WTC11 (cell line): ENCODE measurements around the gene CLSTN2. TPM values are rescaled to one million over a fixed set of nuclear protein-coding genes. Genes with fewer than 3 reads are reported as not detected.

Experiments used
- ATAC-seq: fragments of 200-7000 bp; cut with Tn5 transposase; 2 replicates; pipeline ENCODE4 v1.10.0; 2021; ENCODE audit warnings: mild to moderate bottlenecking, moderate library complexity
- CTCF ChIA-PET: fragments of 300-600 bp; sonication (Branson Sonifier 250); formaldehyde crosslinking; loops from one replicate; lab custom pipeline; 2021; ENCODE audit warnings: antibody characterized with exemption; lab: Charles Lee
- POLR2A ChIA-PET: fragments of 350-600 bp; sonication (Branson Sonifier 250); formaldehyde crosslinking; loops from one replicate; lab custom pipeline; 2021; ENCODE audit warnings: antibody characterized with exemption; lab: Charles Lee
- DNase-seq: peaks from one replicate; pipeline ENCODE4 v3.0.0; 2021; ENCODE audit warnings: low spot score
- H3K27ac Mint-ChIP-seq: 2 replicates; pipeline ENCODE4 v1.8.0; 2021; ENCODE audit warnings: mixed read lengths
- H3K27me3 Mint-ChIP-seq: 2 replicates; pipeline ENCODE4 v1.8.0; 2021; ENCODE audit warnings: low read depth, mild to moderate bottlenecking, moderate library complexity, mixed read lengths
- H3K36me3 Mint-ChIP-seq: 2 replicates; pipeline ENCODE4 v1.8.0; 2021; ENCODE audit warnings: mixed read lengths
- H3K4me1 Mint-ChIP-seq: 2 replicates; pipeline ENCODE4 v1.8.0; 2022; ENCODE audit warnings: mixed read lengths
- H3K4me3 Mint-ChIP-seq: 2 replicates; pipeline ENCODE4 v1.8.0; 2021; ENCODE audit warnings: mild to moderate bottlenecking, moderate library complexity, mixed read lengths
- H3K9me3 Mint-ChIP-seq: 2 replicates; pipeline ENCODE4 v1.8.0; 2021; ENCODE audit warnings: mixed read lengths
- ARID4B ChIP-seq: sonication (generic); formaldehyde crosslinking; IDR thresholded peaks from 2 replicates; pipeline ENCODE4 v1.8.0; 2023; ENCODE audit warnings: missing genetic modification reagents, mild to moderate bottlenecking, borderline replicate concordance
- CTCF ChIP-seq: fragments of 200-600 bp; IDR thresholded peaks from 2 replicates; pipeline ENCODE4 v1.8.0; 2022; ENCODE audit warnings: antibody characterized with exemption
- ELF4 ChIP-seq: sonication (generic); formaldehyde crosslinking; IDR thresholded peaks from 2 replicates; pipeline ENCODE4 v1.8.1; 2022; ENCODE audit warnings: low read depth, mild to moderate bottlenecking, moderate library complexity, missing genetic modification reagents
- FOXP1 ChIP-seq: sonication (generic); formaldehyde crosslinking; IDR thresholded peaks from 2 replicates; pipeline ENCODE4 v1.8.0; 2022; ENCODE audit warnings: missing genetic modification reagents, mild to moderate bottlenecking, moderate library complexity, borderline replicate concordance
- JAZF1 ChIP-seq: fragments of 250-450 bp; sonication (Bioruptor Pico); IDR thresholded peaks from 2 replicates; pipeline ENCODE4 v1.9.0; 2021; ENCODE audit warnings: moderate library complexity, mild to moderate bottlenecking, inconsistent platforms
- JUN ChIP-seq: sonication (generic); formaldehyde crosslinking; IDR thresholded peaks from 2 replicates; pipeline ENCODE4 v1.8.0; 2023; ENCODE audit warnings: mild to moderate bottlenecking, missing genetic modification reagents
- KAT7 ChIP-seq: sonication (generic); formaldehyde crosslinking; IDR thresholded peaks from 2 replicates; pipeline ENCODE4 v1.8.1; 2023; ENCODE audit warnings: missing genetic modification reagents, mild to moderate bottlenecking, borderline replicate concordance
- NR1H2 ChIP-seq: sonication (generic); formaldehyde crosslinking; IDR thresholded peaks from 2 replicates; pipeline ENCODE4 v1.9.0; 2021; ENCODE audit warnings: mild to moderate bottlenecking, moderate library complexity, missing genetic modification reagents
- NR2C2 ChIP-seq: sonication (generic); formaldehyde crosslinking; IDR thresholded peaks from 2 replicates; pipeline ENCODE4 v1.8.0; 2022; ENCODE audit warnings: mild to moderate bottlenecking, missing genetic modification reagents
- OVOL2 ChIP-seq: fragments of 250-450 bp; sonication (Bioruptor Pico); IDR thresholded peaks from 2 replicates; pipeline ENCODE4 v1.9.0; 2021; ENCODE audit warnings: mild to moderate bottlenecking, borderline replicate concordance
- PRDM15 ChIP-seq: sonication (generic); formaldehyde crosslinking; IDR thresholded peaks from 2 replicates; pipeline ENCODE4 v1.8.0; 2022; ENCODE audit warnings: missing genetic modification reagents
- SP1 ChIP-seq: sonication (generic); formaldehyde crosslinking; conservative IDR thresholded peaks from 2 replicates; pipeline ENCODE4 v1.8.1; 2022; ENCODE audit warnings: missing genetic modification reagents
- TP53 ChIP-seq: sonication (generic); formaldehyde crosslinking; IDR thresholded peaks from 2 replicates; pipeline ENCODE4 v1.8.1; 2023; ENCODE audit warnings: mild to moderate bottlenecking, missing genetic modification reagents
- ZNF423 ChIP-seq: fragments of 250-450 bp; sonication (Bioruptor Pico); IDR thresholded peaks from 2 replicates; pipeline ENCODE4 v2.1.2; 2022; ENCODE audit warnings: mild to moderate bottlenecking, moderate library complexity
- ZNF512 ChIP-seq: sonication (generic); formaldehyde crosslinking; IDR thresholded peaks from 2 replicates; pipeline ENCODE4 v1.8.1; 2022; ENCODE audit warnings: missing genetic modification reagents, borderline replicate concordance
- total RNA-seq: library from RNA; stranded (reverse); gene quantifications from 3 replicates; pipeline ENCODE4 v1.2.3, GENCODE V29; 2021
- TF ChIP-seq, protein P1 (sequence below): sonication (generic); formaldehyde crosslinking; conservative IDR thresholded peaks from 2 replicates; pipeline ENCODE4 v1.8.1; 2022; ENCODE audit warnings: mild to moderate bottlenecking, missing genetic modification reagents
- TF ChIP-seq, protein P2 (sequence below): sonication (generic); formaldehyde crosslinking; IDR thresholded peaks from 2 replicates; pipeline ENCODE4 v1.8.0; 2023; ENCODE audit warnings: mild to moderate bottlenecking, missing genetic modification reagents

CLSTN2 gene
- total RNA-seq, 1 experiment from 2014 or later, result 0.35 TPM

- DNase-seq, result no peak
- Mint-ChIP-seq H3K4me3 (no peak overlapping the region), H3K9me3 (peaks cover 7% of the 10 kb centered on the region), H3K36me3 (no peaks in the 10 kb centered on the region), H3K4me1 (peaks cover 7% of the 10 kb centered on the region; the same call in 1 of the 2 replicates), H3K27ac (no peak overlapping the region), H3K27me3 (no peaks in the 10 kb centered on the region)
- no peak for TF ChIP-seq JAZF1
- no peak for TF ChIP-seq PRDM15
- no peak for TF ChIP-seq KAT7 (CRISPR knock-in tag)
- TF ChIP-seq, protein P1, sequence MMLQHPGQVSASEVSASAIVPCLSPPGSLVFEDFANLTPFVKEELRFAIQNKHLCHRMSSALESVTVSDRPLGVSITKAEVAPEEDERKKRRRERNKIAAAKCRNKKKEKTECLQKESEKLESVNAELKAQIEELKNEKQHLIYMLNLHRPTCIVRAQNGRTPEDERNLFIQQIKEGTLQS (CRISPR knock-in tag), result no peak
- no peak for TF ChIP-seq ZNF512
- no peak for TF ChIP-seq NR1H2 (CRISPR knock-in tag)
- TF ChIP-seq SP1, result no peak
- TF ChIP-seq JUN (CRISPR knock-in tag), result no peak
- TF ChIP-seq ELF4, result no peak
- TF ChIP-seq NR2C2 (CRISPR knock-in tag), result no peak
- TF ChIP-seq OVOL2 (CRISPR knock-in tag), result no peak
- TF ChIP-seq, protein P2, sequence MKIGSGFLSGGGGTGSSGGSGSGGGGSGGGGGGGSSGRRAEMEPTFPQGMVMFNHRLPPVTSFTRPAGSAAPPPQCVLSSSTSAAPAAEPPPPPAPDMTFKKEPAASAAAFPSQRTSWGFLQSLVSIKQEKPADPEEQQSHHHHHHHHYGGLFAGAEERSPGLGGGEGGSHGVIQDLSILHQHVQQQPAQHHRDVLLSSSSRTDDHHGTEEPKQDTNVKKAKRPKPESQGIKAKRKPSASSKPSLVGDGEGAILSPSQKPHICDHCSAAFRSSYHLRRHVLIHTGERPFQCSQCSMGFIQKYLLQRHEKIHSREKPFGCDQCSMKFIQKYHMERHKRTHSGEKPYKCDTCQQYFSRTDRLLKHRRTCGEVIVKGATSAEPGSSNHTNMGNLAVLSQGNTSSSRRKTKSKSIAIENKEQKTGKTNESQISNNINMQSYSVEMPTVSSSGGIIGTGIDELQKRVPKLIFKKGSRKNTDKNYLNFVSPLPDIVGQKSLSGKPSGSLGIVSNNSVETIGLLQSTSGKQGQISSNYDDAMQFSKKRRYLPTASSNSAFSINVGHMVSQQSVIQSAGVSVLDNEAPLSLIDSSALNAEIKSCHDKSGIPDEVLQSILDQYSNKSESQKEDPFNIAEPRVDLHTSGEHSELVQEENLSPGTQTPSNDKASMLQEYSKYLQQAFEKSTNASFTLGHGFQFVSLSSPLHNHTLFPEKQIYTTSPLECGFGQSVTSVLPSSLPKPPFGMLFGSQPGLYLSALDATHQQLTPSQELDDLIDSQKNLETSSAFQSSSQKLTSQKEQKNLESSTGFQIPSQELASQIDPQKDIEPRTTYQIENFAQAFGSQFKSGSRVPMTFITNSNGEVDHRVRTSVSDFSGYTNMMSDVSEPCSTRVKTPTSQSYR (CRISPR knock-in tag), result no peak
- TF ChIP-seq ZNF423 (CRISPR knock-in tag), result no peak
- TF ChIP-seq ARID4B (CRISPR knock-in tag), result no peak
- no peak for TF ChIP-seq TP53
- TF ChIP-seq CTCF, result no peak
- TF ChIP-seq FOXP1 (CRISPR knock-in tag), result no peak
- POLR2A ChIA-PET, result no interaction called here
- CTCF ChIA-PET, result no interaction called here
- no peak for ATAC-seq
Measured at GRCh38 chr3:140388202-140388922, 453.4 kb downstream of the CLSTN2 start.
